Choroid plexus epithelial cell (primary cell): ENCODE results near the gene VWA2.
A peak's percentile ranks its signal among the peaks of the same experiment; 100 is the strongest.

ENCODE experiments used
- DNase-seq: peaks from one replicate; pipeline ENCODE4 v3.0.0-alpha.2; 2010; ENCODE audit warnings: low read depth
- H3K4me3 ChIP-seq: 2 replicates; pipeline ENCODE4 v1.5.1; 2011; ENCODE audit warnings: low read depth, mild to moderate bottlenecking, control low read depth, low read length, moderate library complexity
- TF ChIP-seq, protein P1 (sequence below): conservative IDR thresholded peaks from 2 replicates; pipeline ENCODE4 v1.5.1; 2011; ENCODE audit warnings: low read depth, mild to moderate bottlenecking, control low read depth, inconsistent platforms, low read length, moderate library complexity

VWA2 gene

DNA sequence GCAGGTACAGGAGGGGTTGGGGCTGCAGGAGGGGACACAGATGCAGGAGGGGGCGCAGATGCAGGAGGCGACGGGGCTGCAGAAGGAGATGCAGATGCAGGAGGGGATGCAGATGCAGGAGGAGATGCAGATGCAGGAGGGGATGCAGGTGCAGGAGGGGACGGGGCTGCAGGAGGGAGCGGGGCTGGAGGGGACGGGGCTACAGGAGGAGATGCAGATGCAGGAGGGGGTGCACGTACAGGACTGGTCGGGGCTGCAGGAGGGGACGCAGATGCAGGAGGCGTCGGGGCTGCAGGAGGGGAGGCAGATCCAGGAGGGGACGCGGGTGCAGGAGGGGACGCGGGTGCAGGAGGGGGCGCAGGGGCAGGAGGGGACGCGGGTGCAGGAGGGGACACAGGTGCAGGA, 66.5 kb downstream of the VWA2 start:
- TF ChIP-seq, protein P1, sequence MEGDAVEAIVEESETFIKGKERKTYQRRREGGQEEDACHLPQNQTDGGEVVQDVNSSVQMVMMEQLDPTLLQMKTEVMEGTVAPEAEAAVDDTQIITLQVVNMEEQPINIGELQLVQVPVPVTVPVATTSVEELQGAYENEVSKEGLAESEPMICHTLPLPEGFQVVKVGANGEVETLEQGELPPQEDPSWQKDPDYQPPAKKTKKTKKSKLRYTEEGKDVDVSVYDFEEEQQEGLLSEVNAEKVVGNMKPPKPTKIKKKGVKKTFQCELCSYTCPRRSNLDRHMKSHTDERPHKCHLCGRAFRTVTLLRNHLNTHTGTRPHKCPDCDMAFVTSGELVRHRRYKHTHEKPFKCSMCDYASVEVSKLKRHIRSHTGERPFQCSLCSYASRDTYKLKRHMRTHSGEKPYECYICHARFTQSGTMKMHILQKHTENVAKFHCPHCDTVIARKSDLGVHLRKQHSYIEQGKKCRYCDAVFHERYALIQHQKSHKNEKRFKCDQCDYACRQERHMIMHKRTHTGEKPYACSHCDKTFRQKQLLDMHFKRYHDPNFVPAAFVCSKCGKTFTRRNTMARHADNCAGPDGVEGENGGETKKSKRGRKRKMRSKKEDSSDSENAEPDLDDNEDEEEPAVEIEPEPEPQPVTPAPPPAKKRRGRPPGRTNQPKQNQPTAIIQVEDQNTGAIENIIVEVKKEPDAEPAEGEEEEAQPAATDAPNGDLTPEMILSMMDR, result no peak
- no peak overlapping the region for H3K4me3 ChIP-seq
- DNase-seq, result no peak

DNA sequence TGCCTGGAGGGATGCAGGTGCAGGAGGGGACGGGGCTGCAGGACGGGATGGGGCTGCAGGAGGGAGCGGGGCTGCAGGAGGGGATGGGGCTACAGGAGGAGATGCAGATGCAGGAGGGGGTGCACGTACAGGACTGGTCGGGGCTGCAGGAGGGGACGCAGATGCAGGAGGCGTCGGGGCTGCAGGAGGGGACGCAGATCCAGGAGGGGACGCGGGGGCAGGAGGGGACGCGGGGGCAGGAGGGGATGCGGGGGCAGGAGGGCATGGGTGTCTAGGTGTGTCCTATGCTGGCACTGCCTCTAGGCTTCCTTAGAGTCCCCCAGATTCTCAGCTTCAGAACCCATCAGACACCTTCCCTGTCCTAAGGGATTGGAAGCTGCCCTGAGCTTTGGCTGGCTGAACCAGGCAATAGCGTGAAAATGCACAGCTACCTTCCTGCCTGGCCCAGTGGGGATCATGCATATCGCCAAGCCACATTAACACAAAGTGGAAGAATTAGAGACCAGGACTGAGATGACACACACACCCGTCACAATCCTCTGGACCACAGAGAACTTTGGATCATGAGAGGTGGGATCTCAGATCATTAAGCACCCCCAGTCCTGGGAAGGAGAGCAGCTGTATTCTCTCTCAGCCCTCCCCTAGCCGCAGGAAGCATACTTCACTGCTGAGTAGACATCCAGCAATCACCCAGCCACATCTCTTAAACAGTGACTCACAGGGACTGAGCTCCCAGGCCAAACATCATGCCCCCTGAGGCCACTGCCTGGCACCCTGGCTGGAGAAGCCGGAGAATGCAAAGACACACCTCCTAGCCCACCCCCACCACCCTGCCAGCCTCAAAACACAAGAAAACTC, 67.3 kb downstream of the VWA2 start:
- no peak overlapping the region for H3K4me3 ChIP-seq
- DNase-seq, result peak; percentile 93
- TF ChIP-seq, protein P1, result no peak

DNA sequence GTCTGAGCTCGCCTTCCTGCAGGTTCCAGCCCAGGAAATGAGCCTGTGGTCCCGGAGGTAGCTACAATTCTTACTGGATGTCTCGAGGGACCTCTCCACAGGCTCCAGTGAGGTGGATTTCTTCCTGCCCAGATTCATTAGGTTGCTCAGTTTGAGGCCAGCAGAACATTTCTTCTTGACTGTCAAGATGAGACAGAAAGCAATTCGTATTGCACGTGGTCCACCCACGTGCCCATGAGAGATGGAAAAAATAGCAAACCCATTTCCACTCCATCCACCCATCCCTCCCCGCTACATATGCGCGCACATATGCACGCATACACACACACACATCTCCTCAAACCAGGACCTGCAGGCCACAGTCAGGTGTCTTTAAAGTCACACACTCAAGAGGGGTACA, 68.7 kb downstream of the VWA2 start:
- no peak for DNase-seq
- H3K4me3 ChIP-seq, result no peak overlapping the region
- TF ChIP-seq, protein P1, result no peak

DNA sequence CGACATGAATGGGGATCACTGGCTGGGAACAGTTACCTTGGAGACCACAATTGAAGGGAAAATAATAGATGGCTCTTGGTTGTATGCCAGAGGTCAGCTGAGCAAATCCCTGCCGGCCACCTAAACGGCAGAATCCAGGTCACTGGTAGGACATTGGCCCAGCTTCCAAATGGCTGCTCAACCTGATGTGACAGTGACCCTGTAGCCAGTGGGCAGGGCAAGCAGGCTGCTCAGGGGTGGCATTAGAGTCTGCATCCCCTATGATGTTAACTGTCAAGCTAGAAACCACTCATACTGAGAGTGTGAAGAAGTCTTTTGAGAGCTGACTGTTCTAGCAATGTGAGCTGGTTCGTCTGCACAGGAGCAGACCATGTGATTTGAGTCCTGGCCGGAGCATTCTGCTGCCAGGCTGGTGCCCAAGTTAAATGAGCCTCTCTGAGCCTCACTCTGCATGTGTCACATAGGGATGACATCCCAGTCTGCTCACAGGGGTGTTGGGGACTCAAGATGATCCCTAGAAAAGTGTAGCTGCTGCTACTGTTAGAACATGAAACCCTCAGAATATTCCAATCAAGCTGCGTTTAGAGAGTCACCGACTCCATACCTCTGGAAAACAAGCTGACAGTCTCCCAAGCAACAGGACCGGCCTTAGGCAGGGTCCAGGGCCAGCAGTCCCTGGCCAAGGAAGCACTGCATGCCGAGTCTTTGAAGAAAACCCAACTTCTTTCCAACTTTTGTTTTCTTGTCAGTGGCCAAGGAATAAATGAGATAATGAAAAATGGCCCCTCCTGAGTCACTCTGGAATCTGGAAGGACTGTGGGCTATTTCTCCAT, 69.7 kb downstream of the VWA2 start:
- DNase-seq, result peak; percentile 21
- TF ChIP-seq, protein P1, result no peak
- no peak overlapping the region for H3K4me3 ChIP-seq

DNA sequence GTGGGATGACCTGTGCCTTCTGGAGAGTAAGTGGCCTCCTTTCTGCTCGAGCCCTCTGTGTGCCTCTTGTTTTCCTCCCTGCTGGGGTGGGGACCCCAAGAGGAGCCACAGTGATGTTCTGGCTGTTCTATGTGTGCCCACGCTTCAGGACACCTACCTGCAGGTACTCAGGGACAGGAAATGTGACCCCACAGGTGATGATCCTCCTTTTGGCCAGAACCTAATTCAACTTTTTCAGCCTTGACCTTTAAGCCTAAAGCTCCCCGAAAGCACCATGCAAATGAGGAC, 70.3 kb downstream of the VWA2 start:
- TF ChIP-seq, protein P1, result no peak
- DNase-seq, result no peak
- H3K4me3 ChIP-seq, result no peak overlapping the region

DNA sequence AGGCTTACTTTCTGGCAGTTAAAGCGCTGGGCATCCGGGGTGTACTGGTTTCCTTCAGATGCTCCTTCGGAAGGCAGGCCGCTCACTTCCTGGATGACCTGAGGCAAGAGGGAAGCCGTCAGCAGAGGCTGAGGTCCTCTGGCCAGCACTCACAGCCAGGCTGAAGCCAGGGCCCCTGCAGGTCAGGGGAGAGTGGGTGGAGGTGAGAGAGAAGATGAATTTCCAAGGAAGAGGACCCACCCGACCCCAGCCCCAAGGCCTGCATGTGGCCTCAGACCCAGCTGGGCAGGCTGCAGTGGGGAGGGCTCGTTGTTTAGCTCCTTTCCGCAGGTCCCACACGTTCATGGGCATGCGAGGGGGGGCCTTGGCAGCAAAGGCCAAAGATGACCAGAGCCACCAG, 71.3 kb downstream of the VWA2 start:
- H3K4me3 ChIP-seq, result no peak overlapping the region
- no peak for DNase-seq
- TF ChIP-seq, protein P1, result no peak
